Large intestine (tissue), 3 donors: ENCODE data around the gene MKLN1. TPM values are rescaled to one million over a fixed set of nuclear protein-coding genes. Genes with fewer than 3 reads are reported as not detected.
"Not testable (repeated sequence)": the region's sequence is repeated elsewhere in the genome, so short reads cannot be mapped to it uniquely, and the experiment has no call there.

ENCODE experiments used
- DNase-seq, 2 donors: peaks; one replicate each; pipeline versions ENCODE4 v3.0.0 to v3.0.0-alpha.2; 2013
- H3K27ac ChIP-seq: one replicate; pipeline ENCODE4 v1.5.1; 2013; ENCODE audit warnings: low read length
- H3K27me3 ChIP-seq: 2 replicates; pipeline ENCODE4 v1.6.1; 2013; ENCODE audit warnings: low read length; ENCODE audit not compliant: control insufficient read depth, insufficient read depth
- H3K36me3 ChIP-seq: 2 replicates; pipeline ENCODE4 v1.6.1; 2013; ENCODE audit warnings: low read length; ENCODE audit not compliant: control insufficient read depth, insufficient read depth
- H3K4me1 ChIP-seq: one replicate; pipeline ENCODE4 v1.6.1; 2013; ENCODE audit warnings: low read length; ENCODE audit not compliant: control insufficient read depth, insufficient read depth
- H3K4me3 ChIP-seq: one replicate; pipeline ENCODE4 v1.5.1; 2013; ENCODE audit warnings: low read length
- H3K9me3 ChIP-seq: one replicate; pipeline ENCODE4 v1.6.1; 2013; ENCODE audit warnings: mild to moderate bottlenecking, low read depth, low read length, moderate library complexity; ENCODE audit not compliant: control insufficient read depth
- WGBS: methylation state at CpG from one replicate; pipeline ENCODE4 v1.1.5; 2013; ENCODE audit warnings: low lambda C conversion rate; ENCODE audit not compliant: insufficient coverage; 5-methylcytosine and 5-hydroxymethylcytosine counted together
- polyA plus RNA-seq: library from polyadenylated mRNA; unstranded; fragments of 120-200 nt; gene quantifications from one replicate; pipeline ENCODE4 v1.2.1, GENCODE V29; 2013

The MKLN1 gene
- polyA plus RNA-seq, 1 donor = 31.3 TPM

GRCh38 chr7:131513245-131514061 lies 185.8 kb downstream of the MKLN1 start:
- no peak overlapping the region for H3K4me3 ChIP-seq
- no peaks in the 10 kb centered on the region for H3K36me3 ChIP-seq
- H3K4me1 ChIP-seq = peaks cover 4% of the 10 kb centered on the region
- H3K9me3 ChIP-seq = no peaks in the 10 kb centered on the region
- peak; percentile 84 to 85 for DNase-seq
- 80% methylated on average over 1 of the region's 11 CpGs for WGBS
- H3K27ac ChIP-seq = peak overlapping the region; percentile 13
- H3K27me3 ChIP-seq = no peaks in the 10 kb centered on the region

- no CpG with 5 or more reads among the region's 7 CpGs for WGBS
- DNase-seq, H3K4me3 ChIP-seq, H3K9me3 ChIP-seq, H3K4me1 ChIP-seq, H3K27ac ChIP-seq, H3K36me3 ChIP-seq, H3K27me3 ChIP-seq: not testable (repeated sequence)
Measured at GRCh38 chr7:131515471-131515870, 187.8 kb downstream of the MKLN1 start.

GRCh38 chr7:131517218-131517923 lies 189.7 kb downstream of the MKLN1 start:
- 95% methylated on average over 4 of the region's 19 CpGs for WGBS
- H3K9me3 ChIP-seq = no peaks in the 10 kb centered on the region
- no peak for DNase-seq
- H3K4me3 ChIP-seq = no peak overlapping the region
- peaks cover 4% of the 10 kb centered on the region for H3K4me1 ChIP-seq
- H3K27ac ChIP-seq = no peak overlapping the region
- H3K36me3 ChIP-seq = no peaks in the 10 kb centered on the region
- H3K27me3 ChIP-seq = no peaks in the 10 kb centered on the region

GRCh38 chr7:131518626-131519025 lies 190.9 kb downstream of the MKLN1 start:
- H3K4me3 ChIP-seq = no peak overlapping the region
- no peak overlapping the region for H3K27ac ChIP-seq
- no peaks in the 10 kb centered on the region for H3K36me3 ChIP-seq
- no peak for DNase-seq
- no CpG with 5 or more reads among the region's 11 CpGs for WGBS
- no peaks in the 10 kb centered on the region for H3K9me3 ChIP-seq
- H3K27me3 ChIP-seq = no peaks in the 10 kb centered on the region
- no peaks in the 10 kb centered on the region for H3K4me1 ChIP-seq

GRCh38 chr7:131521651-131522163 lies 194.0 kb downstream of the MKLN1 start:
- no peak overlapping the region for H3K27ac ChIP-seq
- no peaks in the 10 kb centered on the region for H3K4me1 ChIP-seq
- no CpG with 5 or more reads among the region's 7 CpGs for WGBS
- H3K4me3 ChIP-seq = no peak overlapping the region
- H3K27me3 ChIP-seq = no peaks in the 10 kb centered on the region
- DNase-seq = no peak
- H3K36me3 ChIP-seq = no peaks in the 10 kb centered on the region
- no peaks in the 10 kb centered on the region for H3K9me3 ChIP-seq

- Histone ChIP-seq H3K4me3 (no peak overlapping the region), H3K27ac (no peak overlapping the region), H3K27me3 (no peaks in the 10 kb centered on the region), H3K4me1 (no peaks in the 10 kb centered on the region), H3K36me3 (no peaks in the 10 kb centered on the region), H3K9me3 (no peaks in the 10 kb centered on the region)
- WGBS = no CpG with 5 or more reads among the region's 11 CpGs
- peak in 1 of 2 donors; percentile 43 for DNase-seq
Measured at GRCh38 chr7:131522325-131522930, 194.8 kb downstream of the MKLN1 start.

GRCh38 chr7:131524115-131524514 lies 196.4 kb downstream of the MKLN1 start:
- Histone ChIP-seq H3K4me1 (no peaks in the 10 kb centered on the region), H3K36me3 (no peaks in the 10 kb centered on the region), H3K9me3 (no peaks in the 10 kb centered on the region), H3K27ac (no peak overlapping the region), H3K27me3 (no peaks in the 10 kb centered on the region), H3K4me3 (no peak overlapping the region)
- WGBS = no CpG with 5 or more reads among the region's 2 CpGs
- no peak for DNase-seq

- Histone ChIP-seq H3K27me3 (no peaks in the 10 kb centered on the region), H3K36me3 (no peaks in the 10 kb centered on the region), H3K4me1 (no peaks in the 10 kb centered on the region), H3K9me3 (no peaks in the 10 kb centered on the region), H3K27ac (no peak overlapping the region), H3K4me3 (no peak overlapping the region)
- no peak for DNase-seq
Measured at GRCh38 chr7:131524703-131525102, 197.0 kb downstream of the MKLN1 start.

GRCh38 chr7:131525820-131526219 lies 198.1 kb downstream of the MKLN1 start:
- H3K9me3 ChIP-seq = no peaks in the 10 kb centered on the region
- no peak for DNase-seq
- H3K4me3 ChIP-seq = no peak overlapping the region
- H3K4me1 ChIP-seq = no peaks in the 10 kb centered on the region
- H3K27ac ChIP-seq = no peak overlapping the region
- no peaks in the 10 kb centered on the region for H3K36me3 ChIP-seq
- WGBS = 86% methylated on average over 2 of the region's 2 CpGs
- H3K27me3 ChIP-seq = no peaks in the 10 kb centered on the region

- H3K4me3 ChIP-seq = no peak overlapping the region
- DNase-seq = no peak
- no peaks in the 10 kb centered on the region for H3K27me3 ChIP-seq
- H3K4me1 ChIP-seq = no peaks in the 10 kb centered on the region
- no peaks in the 10 kb centered on the region for H3K36me3 ChIP-seq
- no peak overlapping the region for H3K27ac ChIP-seq
- H3K9me3 ChIP-seq = no peaks in the 10 kb centered on the region
- 100% methylated on average over 1 of the region's 4 CpGs for WGBS
Measured at GRCh38 chr7:131527456-131527855, 199.8 kb downstream of the MKLN1 start.
